ENCODE measurements around the gene CCDC6.

- TF ChIP-seq, protein P1, sequence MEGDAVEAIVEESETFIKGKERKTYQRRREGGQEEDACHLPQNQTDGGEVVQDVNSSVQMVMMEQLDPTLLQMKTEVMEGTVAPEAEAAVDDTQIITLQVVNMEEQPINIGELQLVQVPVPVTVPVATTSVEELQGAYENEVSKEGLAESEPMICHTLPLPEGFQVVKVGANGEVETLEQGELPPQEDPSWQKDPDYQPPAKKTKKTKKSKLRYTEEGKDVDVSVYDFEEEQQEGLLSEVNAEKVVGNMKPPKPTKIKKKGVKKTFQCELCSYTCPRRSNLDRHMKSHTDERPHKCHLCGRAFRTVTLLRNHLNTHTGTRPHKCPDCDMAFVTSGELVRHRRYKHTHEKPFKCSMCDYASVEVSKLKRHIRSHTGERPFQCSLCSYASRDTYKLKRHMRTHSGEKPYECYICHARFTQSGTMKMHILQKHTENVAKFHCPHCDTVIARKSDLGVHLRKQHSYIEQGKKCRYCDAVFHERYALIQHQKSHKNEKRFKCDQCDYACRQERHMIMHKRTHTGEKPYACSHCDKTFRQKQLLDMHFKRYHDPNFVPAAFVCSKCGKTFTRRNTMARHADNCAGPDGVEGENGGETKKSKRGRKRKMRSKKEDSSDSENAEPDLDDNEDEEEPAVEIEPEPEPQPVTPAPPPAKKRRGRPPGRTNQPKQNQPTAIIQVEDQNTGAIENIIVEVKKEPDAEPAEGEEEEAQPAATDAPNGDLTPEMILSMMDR (IDR thresholded peaks at IDR 0.05): no peak
- TF ChIP-seq POLR2A (IDR thresholded peaks at IDR 0.05) (no peak), POLR2AphosphoS5 (IDR thresholded peaks at IDR 0.05) (no peak), EP300 (IDR thresholded peaks at IDR 0.05) (no peak)
These were observed 43.7 kb upstream of the CCDC6 start for GRCh38 chr10:59950105-59950504.
